Measurements from ENCODE around the gene E2F2.

E2F2 gene

DNA sequence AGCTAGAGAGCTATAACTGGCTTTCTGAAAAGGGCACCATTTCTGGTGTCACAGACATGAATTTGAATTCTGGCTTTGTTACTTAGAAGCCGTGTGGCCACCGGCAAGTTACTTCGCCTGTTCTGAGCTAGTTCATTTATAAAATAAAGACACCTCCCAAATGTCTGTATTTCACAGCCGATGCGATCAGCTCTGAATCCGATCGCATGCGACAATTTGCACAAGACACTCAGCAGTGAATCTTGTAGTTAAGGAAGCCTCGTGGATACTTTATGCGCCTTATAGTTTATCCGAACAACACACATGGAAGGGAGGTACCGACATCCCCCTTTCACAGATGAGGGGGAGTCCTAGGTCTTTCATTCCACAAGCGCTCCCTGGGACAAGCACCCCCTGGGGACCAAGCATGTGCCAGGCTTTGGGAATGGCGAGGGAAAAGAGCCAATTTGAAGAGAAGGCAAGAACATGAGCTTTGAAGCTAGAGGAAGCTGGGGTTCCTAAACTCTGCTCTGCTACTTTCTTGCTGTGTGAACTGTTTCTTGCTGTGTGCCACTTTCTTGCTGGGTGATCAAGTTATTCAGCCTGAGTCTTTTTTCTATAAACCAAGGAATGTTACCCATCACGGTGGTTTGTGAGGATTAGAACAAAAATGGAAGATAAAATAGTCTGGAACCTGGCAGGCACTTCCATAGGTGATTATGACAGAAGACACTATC, 24.4 kb upstream of the E2F2 start:
- 64% methylated on average over 14 of the region's 15 CpGs for WGBS (ENCODE audit: insufficient coverage)
- POLR2A ChIA-PET, result interaction anchor here (1.4 kb wide), 1 partner anchor 22 kb away, joined by 3 read pairs; no protein-coding TSS in a partner anchor
- Histone ChIP-seq H3K9me3 (ENCODE audit: control extremely low read depth in 1 of 5, control insufficient read depth in 4 of 5, insufficient read depth in 2 of 5, low read depth in 1 of 5, low read length in 4 of 5) (no peaks in the 10 kb centered on the region), H3K27me3 (replicated peaks in 2 of 5; ENCODE audit: control insufficient read depth in 4 of 5, insufficient read depth in 5 of 5, low read length in 4 of 5) (peaks cover 0 to 48% (median 26%) of the 10 kb centered on the region in 5 experiments), H3K36me3 (ENCODE audit: control insufficient read depth in 4 of 4, insufficient read depth in 4 of 4, low read length in 3 of 4) (no peaks in the 10 kb centered on the region), H3K4me1 (ENCODE audit: control extremely low read depth in 1 of 4, control insufficient read depth in 4 of 4, insufficient read depth in 4 of 4, low read length in 3 of 4) (peaks cover 5 to 47% (median 40%) of the 10 kb centered on the region in 4 experiments), H3K4me3 (ENCODE audit: control insufficient read depth in 1 of 7, extremely low read depth in 1 of 7, insufficient read depth in 4 of 7, low read depth in 2 of 7, low read length in 6 of 7) (peak overlapping the region; percentile 11 to 71 (median 54)), H3K27ac (ENCODE audit: insufficient read depth in 1 of 2, low read depth in 1 of 2, low read length in 2 of 2, poor library complexity in 1 of 2, severe bottlenecking in 2 of 2) (peak overlapping the region in 1 of 2 experiments; percentile 67)
- CTCF ChIA-PET, result interaction anchor here (1.0 to 25.1 kb wide), 8 partner anchors 9 to 78 kb away, joined by 3 to 405 read pairs (median 4); no protein-coding TSS in a partner anchor
- no peak for DNase-seq

- no peaks in the 10 kb centered on the region for H3K9me3 ChIP-seq (ENCODE audit: control extremely low read depth in 1 of 5, control insufficient read depth in 4 of 5, insufficient read depth in 2 of 5, low read depth in 1 of 5, low read length in 4 of 5)
- peak overlapping the region in 1 of 2 experiments; percentile 82 for H3K27ac ChIP-seq (ENCODE audit: insufficient read depth in 1 of 2, low read depth in 1 of 2, low read length in 2 of 2, poor library complexity in 1 of 2, severe bottlenecking in 2 of 2)
- H3K4me1 ChIP-seq (ENCODE audit: control extremely low read depth in 1 of 4, control insufficient read depth in 4 of 4, insufficient read depth in 4 of 4, low read length in 3 of 4), result peaks cover 5 to 40% (median 33%) of the 10 kb centered on the region in 4 experiments
- DNase-seq, result peak; percentile 69 to 92 (median 88)
- ChIA-PET POLR2A (interaction anchor here (1.4 to 1.6 kb wide), 2 partner anchors 23 to 65 kb away, joined by 3 read pairs; no protein-coding TSS in a partner anchor), CTCF (interaction anchor here (1.1 to 25.1 kb wide), 7 partner anchors 9 to 79 kb away, joined by 3 to 405 read pairs (median 4); no protein-coding TSS in a partner anchor)
- H3K36me3 ChIP-seq (ENCODE audit: control insufficient read depth in 4 of 4, insufficient read depth in 4 of 4, low read length in 3 of 4), result no peaks in the 10 kb centered on the region
- H3K27me3 ChIP-seq (replicated peaks in 2 of 5; ENCODE audit: control insufficient read depth in 4 of 5, insufficient read depth in 5 of 5, low read length in 4 of 5), result peaks cover 0 to 41% (median 24%) of the 10 kb centered on the region in 5 experiments
- WGBS (ENCODE audit: insufficient coverage), result under 1% methylated on average over 60 of the region's 81 CpGs
- peak overlapping the region; percentile 40 to 71 (median 55) for H3K4me3 ChIP-seq (ENCODE audit: control insufficient read depth in 1 of 7, extremely low read depth in 1 of 7, insufficient read depth in 4 of 7, low read depth in 2 of 7, low read length in 6 of 7)
Measured at GRCh38 chr1:23554481-23555269, 23.6 kb upstream of the E2F2 start.

DNA sequence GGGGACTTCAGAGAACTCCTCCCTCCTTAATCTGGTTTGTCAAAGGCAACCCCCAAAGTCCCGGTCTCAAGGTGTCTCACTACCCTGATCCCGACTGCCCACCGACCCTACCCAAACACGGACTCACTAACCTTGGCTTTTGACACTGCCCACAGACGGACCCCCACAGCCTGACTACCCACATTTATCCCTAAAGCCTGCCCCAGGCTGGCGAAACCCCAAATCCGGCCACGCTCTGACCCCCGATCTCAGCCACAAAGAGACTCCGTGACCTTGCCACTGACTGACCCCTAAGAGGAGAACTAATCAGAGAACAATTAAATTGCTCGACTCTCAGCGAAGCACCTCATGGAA, 23.1 kb upstream of the E2F2 start:
- Histone ChIP-seq H3K4me3 (ENCODE audit: control insufficient read depth in 1 of 7, extremely low read depth in 1 of 7, insufficient read depth in 4 of 7, low read depth in 2 of 7, low read length in 6 of 7) (peak overlapping the region; percentile 20 to 68 (median 55)), H3K27me3 (replicated peaks in 2 of 5; ENCODE audit: control insufficient read depth in 4 of 5, insufficient read depth in 5 of 5, low read length in 4 of 5) (peaks cover 0 to 39% (median 24%) of the 10 kb centered on the region in 5 experiments), H3K27ac (ENCODE audit: insufficient read depth in 1 of 2, low read depth in 1 of 2, low read length in 2 of 2, poor library complexity in 1 of 2, severe bottlenecking in 2 of 2) (peak overlapping the region in 1 of 2 experiments; percentile 82), H3K9me3 (ENCODE audit: control extremely low read depth in 1 of 5, control insufficient read depth in 4 of 5, insufficient read depth in 2 of 5, low read depth in 1 of 5, low read length in 4 of 5) (no peaks in the 10 kb centered on the region), H3K36me3 (ENCODE audit: control insufficient read depth in 4 of 4, insufficient read depth in 4 of 4, low read length in 3 of 4) (no peaks in the 10 kb centered on the region), H3K4me1 (ENCODE audit: control extremely low read depth in 1 of 4, control insufficient read depth in 4 of 4, insufficient read depth in 4 of 4, low read length in 3 of 4) (peaks cover 5 to 36% (median 29%) of the 10 kb centered on the region in 4 experiments)
- ChIA-PET POLR2A (interaction anchor here (1.4 to 1.6 kb wide), 2 partner anchors 23 to 66 kb away, joined by 3 read pairs; no protein-coding TSS in a partner anchor), CTCF (interaction anchor here (0.6 to 25.1 kb wide), 4 partner anchors 9 to 104 kb away, joined by 3 to 405 read pairs (median 4); no protein-coding TSS in a partner anchor)
- DNase-seq, result peak in 1 of 3 donors; percentile 31
- 30% methylated on average over 11 of the region's 12 CpGs for WGBS (ENCODE audit: insufficient coverage)

GRCh38 chr1:23553231-23554126, 22.4 kb upstream of the E2F2 start:
- POLR2A ChIA-PET, result interaction anchor here (0.7 to 1.6 kb wide), 2 partner anchors 11 to 66 kb away, joined by 3 read pairs; no protein-coding TSS in a partner anchor
- Histone ChIP-seq H3K27ac (ENCODE audit: insufficient read depth in 1 of 2, low read depth in 1 of 2, low read length in 2 of 2, poor library complexity in 1 of 2, severe bottlenecking in 2 of 2) (peak overlapping the region in 1 of 2 experiments; percentile 82), H3K36me3 (ENCODE audit: control insufficient read depth in 4 of 4, insufficient read depth in 4 of 4, low read length in 3 of 4) (no peaks in the 10 kb centered on the region), H3K4me1 (ENCODE audit: control extremely low read depth in 1 of 4, control insufficient read depth in 4 of 4, insufficient read depth in 4 of 4, low read length in 3 of 4) (peaks cover 5 to 29% (median 23%) of the 10 kb centered on the region in 4 experiments), H3K9me3 (ENCODE audit: control extremely low read depth in 1 of 5, control insufficient read depth in 4 of 5, insufficient read depth in 2 of 5, low read depth in 1 of 5, low read length in 4 of 5) (no peaks in the 10 kb centered on the region), H3K27me3 (replicated peaks in 2 of 5; ENCODE audit: control insufficient read depth in 4 of 5, insufficient read depth in 5 of 5, low read length in 4 of 5) (peaks cover 0 to 33% (median 21%) of the 10 kb centered on the region in 5 experiments), H3K4me3 (ENCODE audit: control insufficient read depth in 1 of 7, extremely low read depth in 1 of 7, insufficient read depth in 4 of 7, low read depth in 2 of 7, low read length in 6 of 7) (peak overlapping the region in 1 of 7 experiments; percentile 68)
- CTCF ChIA-PET, result interaction anchor here (0.6 to 25.1 kb wide), 5 partner anchors 9 to 105 kb away, joined by 3 to 405 read pairs (median 6); no protein-coding TSS in a partner anchor
- DNase-seq, result no peak
- 83% methylated on average over 16 of the region's 21 CpGs for WGBS (ENCODE audit: insufficient coverage)

- ChIA-PET CTCF (interaction anchor here (1.3 to 25.1 kb wide), 3 partner anchors 9 to 82 kb away, joined by 5 to 405 read pairs (median 6); no protein-coding TSS in a partner anchor), POLR2A (no interaction called here)
- no peaks in the 10 kb centered on the region for H3K36me3 ChIP-seq (ENCODE audit: control insufficient read depth in 4 of 4, insufficient read depth in 4 of 4, low read length in 3 of 4)
- H3K27me3 ChIP-seq (replicated peaks in 2 of 5; ENCODE audit: control insufficient read depth in 4 of 5, insufficient read depth in 5 of 5, low read length in 4 of 5), result peaks cover 0 to 17% (median 15%) of the 10 kb centered on the region in 5 experiments
- H3K9me3 ChIP-seq (ENCODE audit: control extremely low read depth in 1 of 5, control insufficient read depth in 4 of 5, insufficient read depth in 2 of 5, low read depth in 1 of 5, low read length in 4 of 5), result no peaks in the 10 kb centered on the region
- no peak overlapping the region for H3K27ac ChIP-seq (ENCODE audit: insufficient read depth in 1 of 2, low read depth in 1 of 2, low read length in 2 of 2, poor library complexity in 1 of 2, severe bottlenecking in 2 of 2)
- H3K4me1 ChIP-seq (ENCODE audit: control extremely low read depth in 1 of 4, control insufficient read depth in 4 of 4, insufficient read depth in 4 of 4, low read length in 3 of 4), result peaks cover 5 to 22% (median 17%) of the 10 kb centered on the region in 4 experiments
- no peak overlapping the region for H3K4me3 ChIP-seq (ENCODE audit: control insufficient read depth in 1 of 7, extremely low read depth in 1 of 7, insufficient read depth in 4 of 7, low read depth in 2 of 7, low read length in 6 of 7)
- WGBS (ENCODE audit: insufficient coverage), result 100% methylated on average over 2 of the region's 4 CpGs
- DNase-seq, result no peak
Measured at GRCh38 chr1:23551849-23552248, 20.8 kb upstream of the E2F2 start.

- POLR2A ChIA-PET, result no interaction called here
Measured at GRCh38 chr1:23548704-23549143, 17.7 kb upstream of the E2F2 start.

More at GRCh38 chr1:23548704-23549143, 17.7 kb upstream of the E2F2 start:
- CTCF ChIA-PET, result interaction anchor here (0.8 to 25.1 kb wide), 4 partner anchors 9 to 109 kb away, joined by 3 to 405 read pairs (median 4); no protein-coding TSS in a partner anchor
- DNase-seq, result no peak
- H3K27ac ChIP-seq (ENCODE audit: insufficient read depth in 1 of 2, low read depth in 1 of 2, low read length in 2 of 2, poor library complexity in 1 of 2, severe bottlenecking in 2 of 2), result no peak overlapping the region
- peaks cover 0 to 2% (median under 1%) of the 10 kb centered on the region in 4 experiments for H3K4me1 ChIP-seq (ENCODE audit: control extremely low read depth in 1 of 4, control insufficient read depth in 4 of 4, insufficient read depth in 4 of 4, low read length in 3 of 4)
- no peak overlapping the region for H3K4me3 ChIP-seq (ENCODE audit: control insufficient read depth in 1 of 7, extremely low read depth in 1 of 7, insufficient read depth in 4 of 7, low read depth in 2 of 7, low read length in 6 of 7)
- 94% methylated on average over 8 of the region's 9 CpGs for WGBS (ENCODE audit: insufficient coverage)
- no peaks in the 10 kb centered on the region for H3K9me3 ChIP-seq (ENCODE audit: control extremely low read depth in 1 of 5, control insufficient read depth in 4 of 5, insufficient read depth in 2 of 5, low read depth in 1 of 5, low read length in 4 of 5)
- no peaks in the 10 kb centered on the region for H3K36me3 ChIP-seq (ENCODE audit: control insufficient read depth in 4 of 4, insufficient read depth in 4 of 4, low read length in 3 of 4)
- H3K27me3 ChIP-seq (replicated peaks in 2 of 5; ENCODE audit: control insufficient read depth in 4 of 5, insufficient read depth in 5 of 5, low read length in 4 of 5), result peaks cover 0 to 6% (median 2%) of the 10 kb centered on the region in 5 experiments
